Vagina (tissue), 2 donors: ENCODE measurements around the gene CTAG1A. TPM values are rescaled to one million over a fixed set of nuclear protein-coding genes. Genes with fewer than 3 reads are reported as not detected.
"Not testable (repeated sequence)": the region's sequence is repeated elsewhere in the genome, so short reads cannot be mapped to it uniquely, and the experiment has no call there.

Experiments
- DNase-seq, 2 donors: peaks; one replicate each; pipeline ENCODE4 v3.0.0-alpha.2; 2017; ENCODE audit errors: extremely low spot score in 2 of 2
- H3K27ac ChIP-seq: fragments of 200-600 bp; sonication (generic); one replicate; pipeline ENCODE4 v1.5.1; 2019
- H3K27me3 ChIP-seq: fragments of 200-600 bp; sonication (generic); one replicate; pipeline ENCODE4 v1.5.1; 2019
- H3K36me3 ChIP-seq, 2 donors: fragments of 200-600 bp; sonication (generic); one replicate each; pipeline ENCODE4 v1.5.1; 2017 to 2019
- H3K4me1 ChIP-seq: fragments of 200-600 bp; sonication (generic); one replicate; pipeline ENCODE4 v1.5.1; 2019
- H3K4me3 ChIP-seq, 2 donors: fragments of 200-600 bp; sonication (generic); 1 replicate in 1 of 2; 2 replicates in 1 of 2; pipeline ENCODE4 v1.5.1; 2016 to 2019
- H3K9me3 ChIP-seq: fragments of 200-600 bp; sonication (generic); one replicate; pipeline ENCODE4 v1.5.1; 2019
- POLR2A ChIP-seq, 2 donors: fragments of 450-650 bp; IDR thresholded peaks; one replicate each; pipeline ENCODE4 v1.6.1; 2017; ENCODE audit warnings: antibody characterized with exemption in 2 of 2, mild to moderate bottlenecking in 2 of 2, moderate library complexity in 2 of 2
- POLR2AphosphoS5 ChIP-seq, 2 donors: sonication (generic); formaldehyde crosslinking; IDR thresholded peaks; one replicate each; pipeline ENCODE4 v1.9.0; 2017; ENCODE audit warnings: antibody characterized with exemption in 2 of 2, mild to moderate bottlenecking in 2 of 2, low read depth in 1 of 2; ENCODE audit not compliant: insufficient read depth in 1 of 2
- intact Hi-C: fragments of 100-400 bp; cut with DNase I; formaldehyde crosslinking; loops from one replicate; pipeline ENCODE4 v1.15.1; 2023
- total RNA-seq: library from RNA; depleted of rRNA; stranded (reverse); fragments of >200 nt; gene quantifications from one replicate; pipeline ENCODE4 v1.2.3, GENCODE V29; 2016
- TF ChIP-seq, protein P1 (sequence below), 3 experiments: fragments of 450-650 bp in 2 of 3; fragments of 200-600 bp in 1 of 3; sonication (generic) in 1 of 3; IDR thresholded peaks; one replicate each; pipeline ENCODE4 v1.5.1; 2017 to 2019; ENCODE audit warnings: antibody characterized with exemption in 3 of 3, mild to moderate bottlenecking in 2 of 3, moderate library complexity in 2 of 3

The CTAG1A gene
- total RNA-seq, 1 donor from 2014 or later = not detected

DNA sequence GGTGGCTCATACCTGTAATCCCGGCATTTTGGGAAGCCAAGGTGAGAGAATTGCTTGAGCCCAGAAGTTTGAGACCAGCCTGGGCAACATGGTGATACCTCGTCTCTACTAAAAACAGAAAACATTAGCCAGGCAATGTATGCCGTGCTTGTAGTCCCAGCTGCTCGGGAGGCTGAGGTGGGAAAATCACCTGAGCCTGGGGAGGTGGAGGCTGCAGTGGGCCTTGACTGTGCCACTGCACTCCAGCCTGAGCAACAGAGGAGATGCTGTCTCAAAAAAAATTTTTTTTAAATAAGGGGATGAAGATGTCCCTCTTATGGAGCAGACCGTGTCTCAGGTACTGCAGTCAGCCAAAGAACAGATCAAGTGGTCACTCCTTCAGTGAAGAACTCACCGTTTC, 20.6 kb downstream of the CTAG1A start:
- Histone ChIP-seq H3K4me3 (no peak overlapping the region), H3K27ac (no peak overlapping the region), H3K27me3 (no peaks in the 10 kb centered on the region), H3K36me3 (no peaks in the 10 kb centered on the region), H3K4me1 (no peaks in the 10 kb centered on the region), H3K9me3 (no peaks in the 10 kb centered on the region)
- TF ChIP-seq, protein P1, sequence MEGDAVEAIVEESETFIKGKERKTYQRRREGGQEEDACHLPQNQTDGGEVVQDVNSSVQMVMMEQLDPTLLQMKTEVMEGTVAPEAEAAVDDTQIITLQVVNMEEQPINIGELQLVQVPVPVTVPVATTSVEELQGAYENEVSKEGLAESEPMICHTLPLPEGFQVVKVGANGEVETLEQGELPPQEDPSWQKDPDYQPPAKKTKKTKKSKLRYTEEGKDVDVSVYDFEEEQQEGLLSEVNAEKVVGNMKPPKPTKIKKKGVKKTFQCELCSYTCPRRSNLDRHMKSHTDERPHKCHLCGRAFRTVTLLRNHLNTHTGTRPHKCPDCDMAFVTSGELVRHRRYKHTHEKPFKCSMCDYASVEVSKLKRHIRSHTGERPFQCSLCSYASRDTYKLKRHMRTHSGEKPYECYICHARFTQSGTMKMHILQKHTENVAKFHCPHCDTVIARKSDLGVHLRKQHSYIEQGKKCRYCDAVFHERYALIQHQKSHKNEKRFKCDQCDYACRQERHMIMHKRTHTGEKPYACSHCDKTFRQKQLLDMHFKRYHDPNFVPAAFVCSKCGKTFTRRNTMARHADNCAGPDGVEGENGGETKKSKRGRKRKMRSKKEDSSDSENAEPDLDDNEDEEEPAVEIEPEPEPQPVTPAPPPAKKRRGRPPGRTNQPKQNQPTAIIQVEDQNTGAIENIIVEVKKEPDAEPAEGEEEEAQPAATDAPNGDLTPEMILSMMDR (IDR thresholded peaks at IDR 0.05) = no peak
- TF ChIP-seq POLR2AphosphoS5 (IDR thresholded peaks at IDR 0.05; ENCODE audit: insufficient read depth in 1 of 2, low read depth in 1 of 2) (no peak), POLR2A (IDR thresholded peaks at IDR 0.05) (no peak)
- intact Hi-C loops = no loop called here
- DNase-seq = no peak

DNA sequence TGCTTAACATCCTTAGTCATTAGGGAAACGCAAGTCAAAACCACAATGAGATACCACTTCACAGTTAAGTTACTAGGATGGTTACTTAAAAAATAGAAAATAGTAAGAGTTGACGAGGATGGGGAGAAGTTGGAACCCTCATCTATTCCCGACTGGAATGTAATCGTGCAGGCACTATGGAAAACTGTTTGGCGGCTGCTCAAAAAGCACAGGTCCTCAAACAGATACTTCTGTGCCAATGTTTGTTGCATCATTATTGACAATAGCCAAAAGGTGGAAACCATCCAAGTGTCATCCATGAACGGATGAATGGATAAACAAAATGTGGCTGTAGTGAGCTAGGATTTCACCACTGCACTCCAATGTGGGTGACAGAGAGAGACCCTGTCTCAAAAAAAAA, 22.4 kb downstream of the CTAG1A start:
- Histone ChIP-seq H3K4me3 (no peak overlapping the region), H3K27me3 (no peaks in the 10 kb centered on the region), H3K27ac (no peak overlapping the region), H3K36me3 (no peaks in the 10 kb centered on the region), H3K4me1 (no peaks in the 10 kb centered on the region), H3K9me3 (no peaks in the 10 kb centered on the region)
- DNase-seq = no peak
- intact Hi-C loops = no loop called here
- no peak for TF ChIP-seq POLR2A (IDR thresholded peaks at IDR 0.05)
- TF ChIP-seq, protein P1 (IDR thresholded peaks at IDR 0.05) = no peak
- no peak for TF ChIP-seq POLR2AphosphoS5 (IDR thresholded peaks at IDR 0.05; ENCODE audit: insufficient read depth in 1 of 2, low read depth in 1 of 2)

DNA sequence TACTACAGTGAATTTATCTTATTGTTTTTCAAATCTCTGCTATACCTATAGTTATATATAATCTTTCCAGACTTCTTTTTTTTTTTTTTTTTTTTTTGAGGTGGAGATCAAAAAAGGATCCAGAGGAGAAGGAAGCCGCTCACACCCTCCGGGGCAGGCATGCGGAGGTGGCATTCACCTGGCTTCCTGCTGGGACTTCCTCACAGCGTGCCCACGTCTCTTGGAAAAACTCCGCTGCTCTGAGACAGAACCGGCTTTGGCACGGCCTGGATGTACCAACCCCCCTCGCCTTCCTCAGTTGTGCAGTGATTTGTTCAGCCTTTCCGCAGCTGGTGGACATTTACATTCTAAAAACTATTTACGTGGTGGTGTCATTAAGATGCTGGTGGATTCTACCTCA, 23.0 kb downstream of the CTAG1A start:
- H3K27ac ChIP-seq, H3K36me3 ChIP-seq, intact Hi-C loops, H3K4me1 ChIP-seq, H3K4me3 ChIP-seq, H3K27me3 ChIP-seq, DNase-seq, H3K9me3 ChIP-seq: not testable (repeated sequence)

DNA sequence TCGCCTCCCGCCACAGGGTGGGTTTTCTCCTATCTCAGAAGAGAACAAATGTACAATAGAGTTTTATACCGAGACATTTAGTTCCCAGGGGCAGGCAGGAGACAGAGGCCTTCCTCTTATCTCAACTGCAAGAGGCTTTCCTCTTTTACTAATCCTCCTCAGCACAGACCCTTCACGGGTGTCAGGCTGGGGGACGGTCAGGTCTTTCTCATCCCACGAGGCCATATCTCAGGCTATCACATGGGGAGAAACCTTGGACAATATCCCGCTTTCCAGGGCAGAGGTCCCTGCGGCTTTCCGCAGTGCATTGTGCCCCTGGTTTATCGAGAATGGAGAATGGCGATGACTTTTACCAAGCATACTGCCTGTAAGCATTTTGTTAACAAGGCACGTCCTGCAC, 23.9 kb downstream of the CTAG1A start:
- intact Hi-C loops, H3K9me3 ChIP-seq, DNase-seq, H3K4me1 ChIP-seq, H3K27ac ChIP-seq, H3K4me3 ChIP-seq, H3K36me3 ChIP-seq, H3K27me3 ChIP-seq: not testable (repeated sequence)

DNA sequence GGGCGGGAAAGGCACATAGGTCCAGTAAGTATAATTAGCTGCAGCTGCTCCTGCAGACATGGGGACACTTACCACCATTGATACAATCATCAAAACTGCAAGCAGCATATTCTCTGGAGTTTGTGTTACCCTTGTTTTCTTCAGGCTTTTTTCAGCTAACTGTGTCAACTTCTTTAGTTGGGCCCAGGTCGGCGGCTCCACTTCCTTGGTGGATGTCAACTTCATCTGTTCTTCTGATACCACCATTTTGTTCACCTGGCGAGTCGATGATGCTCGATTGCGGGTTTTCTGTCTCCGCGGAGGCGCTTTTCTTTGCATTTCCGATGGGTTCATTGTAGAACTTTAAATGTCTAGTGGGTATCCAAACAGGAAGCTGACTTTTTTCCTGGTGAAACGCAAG, 26.2 kb downstream of the CTAG1A start:
- H3K9me3 ChIP-seq, H3K36me3 ChIP-seq: not testable (repeated sequence)

DNA sequence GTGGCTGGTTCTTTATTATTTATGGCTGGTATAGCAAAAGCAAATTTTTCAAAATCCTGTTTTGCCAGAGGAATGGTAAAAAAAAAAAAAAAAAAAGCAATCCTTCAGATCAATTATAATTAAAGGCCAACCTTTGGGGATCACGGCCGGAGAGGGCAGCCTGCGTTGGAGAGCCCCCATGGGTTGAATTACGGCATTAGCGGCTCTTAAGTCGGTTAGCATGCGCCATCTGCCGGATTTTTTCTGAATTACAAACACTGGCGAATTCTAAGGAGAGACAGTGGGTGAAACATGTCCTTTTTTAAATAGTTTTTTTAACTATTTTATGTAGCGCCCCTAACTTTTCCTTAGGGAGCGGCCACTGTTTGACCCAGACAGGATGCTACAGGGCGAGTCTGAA, 28.7 kb downstream of the CTAG1A start:
- H3K4me3 ChIP-seq, H3K27me3 ChIP-seq, H3K9me3 ChIP-seq, intact Hi-C loops, H3K27ac ChIP-seq, H3K36me3 ChIP-seq, DNase-seq, H3K4me1 ChIP-seq: not testable (repeated sequence)

More for the DNA sequence above, 26.2 kb downstream of the CTAG1A start:
- H3K4me3 ChIP-seq, H3K27ac ChIP-seq, DNase-seq, intact Hi-C loops, H3K4me1 ChIP-seq, H3K27me3 ChIP-seq: not testable (repeated sequence)

DNA sequence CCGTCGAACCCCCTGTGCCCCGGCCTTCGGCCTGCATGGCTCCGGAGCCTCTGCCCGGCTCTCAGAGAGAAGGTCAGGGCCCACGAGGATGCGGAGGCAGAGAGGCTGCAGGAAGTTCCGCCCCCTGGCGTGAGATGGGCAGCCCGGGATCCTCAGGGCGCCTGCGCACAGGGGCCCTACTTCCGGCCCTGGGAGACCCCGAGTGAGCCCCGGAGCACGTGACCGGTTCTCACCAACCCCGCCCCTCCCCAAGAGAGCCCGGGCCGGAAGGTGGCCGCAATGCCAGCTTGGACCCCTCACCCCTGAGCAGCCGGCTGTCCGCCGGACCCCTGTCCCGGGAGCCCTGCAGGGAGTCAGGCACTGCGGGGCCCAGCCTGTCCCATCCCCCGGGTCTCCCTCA, 34.2 kb downstream of the CTAG1A start, which contains the start of gene CTAG1B:
Gene CTAG1B (minus strand): TSS at position 101 of the 400 bp plus-strand sequence. CDS start 64 bp downstream, at position 37.
- H3K27me3 ChIP-seq, DNase-seq, H3K27ac ChIP-seq, H3K4me1 ChIP-seq, H3K9me3 ChIP-seq, H3K36me3 ChIP-seq, intact Hi-C loops, H3K4me3 ChIP-seq: not testable (repeated sequence)

DNA sequence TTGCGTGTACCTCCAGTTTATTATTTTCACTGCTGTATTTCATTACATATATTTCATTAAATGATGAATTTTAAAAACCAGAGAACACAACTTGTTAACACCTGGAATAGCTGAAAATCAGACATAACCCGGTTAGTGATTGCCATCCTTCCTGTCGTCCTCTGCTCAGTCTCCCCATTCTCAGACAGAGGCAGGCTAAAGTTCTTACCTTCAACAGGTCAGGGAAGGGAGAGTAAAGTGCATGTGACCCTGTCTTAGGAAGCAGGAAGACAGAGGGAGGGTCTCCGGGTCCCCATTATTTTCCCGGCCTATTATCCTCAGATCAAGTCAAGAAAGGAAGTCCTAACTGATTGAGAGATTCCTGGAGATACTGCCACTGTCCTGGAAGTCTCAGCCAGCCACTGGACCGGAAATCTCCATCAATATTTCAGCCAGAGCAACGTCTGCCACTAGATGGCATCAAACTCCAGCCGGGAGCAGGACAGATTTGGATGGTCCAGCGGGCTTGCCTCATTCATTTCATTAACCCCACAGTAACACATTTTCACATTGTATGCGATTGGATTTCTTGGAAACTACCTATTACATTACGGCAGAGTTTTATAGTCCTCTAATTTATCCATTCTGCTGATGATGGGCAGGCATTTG, 36.0 kb downstream of the CTAG1A start:
- H3K4me3 ChIP-seq, H3K27ac ChIP-seq, intact Hi-C loops, DNase-seq, H3K27me3 ChIP-seq, H3K36me3 ChIP-seq, H3K9me3 ChIP-seq, H3K4me1 ChIP-seq: not testable (repeated sequence)

DNA sequence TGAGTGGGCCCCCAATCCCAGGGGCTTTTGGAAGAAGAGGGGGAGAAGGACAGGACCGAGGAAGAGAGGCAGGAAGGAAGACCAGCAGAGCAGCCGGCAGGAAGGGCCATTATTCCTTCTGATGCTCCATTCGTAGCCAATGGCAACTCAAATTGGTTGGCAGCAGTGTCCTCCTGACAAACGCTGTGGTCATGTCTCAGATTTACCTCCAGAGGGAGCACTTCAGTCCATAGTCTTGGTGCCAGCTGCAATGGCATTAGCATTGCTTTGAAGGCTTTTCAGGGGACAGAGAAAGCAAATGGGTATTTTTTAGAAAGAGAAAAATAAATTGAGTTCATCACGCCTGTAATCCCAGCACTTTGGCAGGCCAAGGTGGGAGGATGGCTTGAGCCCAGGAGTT, 44.0 kb downstream of the CTAG1A start:
- H3K27me3 ChIP-seq, H3K27ac ChIP-seq, H3K4me1 ChIP-seq, H3K9me3 ChIP-seq, intact Hi-C loops, H3K4me3 ChIP-seq, DNase-seq, H3K36me3 ChIP-seq: not testable (repeated sequence)

DNA sequence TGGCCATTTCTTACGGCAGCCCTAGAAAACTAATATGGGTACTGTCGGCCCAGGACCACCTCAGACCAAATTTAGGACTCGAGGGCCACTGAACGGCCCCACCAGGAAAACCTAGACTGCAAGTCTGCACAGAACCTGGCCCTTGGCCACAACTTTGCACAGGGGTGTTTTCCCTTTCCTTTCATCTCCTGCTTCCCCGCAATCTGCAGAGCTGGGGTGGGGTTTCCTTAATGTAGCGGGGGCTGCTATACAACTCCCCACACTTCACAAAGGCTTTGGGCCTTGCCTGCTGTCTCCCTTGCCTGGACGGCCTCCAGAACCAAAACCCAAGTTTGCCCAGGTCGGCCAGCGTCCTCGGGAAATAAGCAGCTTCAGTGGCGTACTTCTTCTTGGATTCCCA, 46.0 kb downstream of the CTAG1A start:
- intact Hi-C loops, H3K9me3 ChIP-seq, DNase-seq, H3K27me3 ChIP-seq, H3K4me1 ChIP-seq, H3K27ac ChIP-seq, H3K4me3 ChIP-seq, H3K36me3 ChIP-seq: not testable (repeated sequence)

DNA sequence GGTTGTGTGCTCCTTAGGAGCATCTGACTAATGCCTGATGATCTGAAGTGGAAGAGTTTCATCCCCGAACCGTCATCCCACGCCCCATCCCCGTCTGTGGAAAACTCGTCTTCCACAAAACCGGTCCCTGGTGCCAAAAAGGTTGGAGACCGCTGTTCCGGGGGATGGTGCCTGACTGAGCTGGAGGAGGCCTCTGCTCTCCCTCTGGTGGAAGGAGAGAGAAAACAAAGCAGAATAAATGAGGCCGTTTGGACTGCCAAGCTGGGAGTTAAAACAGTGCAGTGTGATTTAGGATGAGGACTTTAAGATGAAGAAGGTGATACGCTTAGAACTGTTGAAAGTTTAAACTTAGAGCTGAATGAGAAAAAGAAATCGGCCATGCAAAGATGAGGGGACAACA, 48.7 kb downstream of the CTAG1A start:
- intact Hi-C loops, H3K4me3 ChIP-seq, H3K27me3 ChIP-seq, H3K4me1 ChIP-seq, H3K9me3 ChIP-seq, H3K27ac ChIP-seq, H3K36me3 ChIP-seq, DNase-seq: not testable (repeated sequence)
